Measurements from ENCODE around the gene TRMT1L. TPM values are rescaled to one million over a fixed set of nuclear protein-coding genes. Genes with fewer than 3 reads are reported as not detected.

Gene TRMT1L
- total RNA-seq, 4 donors from 2014 or later, result 10.2 to 24.1 (median 20.9) TPM

GRCh38 chr1:185166106-185166505 is 9.4 kb upstream of the TRMT1L start:
- H3K4me1 ChIP-seq, result no peaks in the 10 kb centered on the region
- no peak for TF ChIP-seq POLR2A (IDR thresholded peaks at IDR 0.05)
- no peak for TF ChIP-seq CTCF (IDR thresholded peaks at IDR 0.05)
- intact Hi-C loops (cut with DNase I; ENCODE audit: low total_unique reads), result no loop called here
- no peak overlapping the region for H3K27ac ChIP-seq
- DNase-seq, result no peak
- H3K36me3 ChIP-seq, result no peaks in the 10 kb centered on the region
- no peaks in the 10 kb centered on the region for H3K27me3 ChIP-seq
- H3K9me3 ChIP-seq, result no peaks in the 10 kb centered on the region
- H3K4me3 ChIP-seq, result no peak overlapping the region

DNA sequence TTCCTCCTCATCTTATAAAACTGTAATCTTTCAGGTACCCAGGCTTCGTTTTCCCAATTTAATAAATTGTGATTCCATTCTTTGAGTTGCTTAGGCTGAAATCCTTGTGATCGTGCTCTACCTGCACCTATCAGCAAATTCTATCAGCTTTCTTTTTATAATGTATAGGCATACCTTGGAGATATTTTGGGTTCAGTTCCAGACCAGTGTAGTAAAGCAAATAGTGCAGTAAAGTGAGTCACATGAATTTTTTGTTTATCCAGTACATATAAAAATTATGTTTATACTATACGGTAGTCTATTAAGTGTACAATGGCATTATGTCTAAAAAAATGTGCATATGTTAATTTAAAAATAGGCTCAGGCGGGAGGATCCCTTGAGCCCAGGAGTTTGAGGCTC is 5.7 kb upstream of the TRMT1L start:
- no peaks in the 10 kb centered on the region for H3K27me3 ChIP-seq
- H3K36me3 ChIP-seq, result no peaks in the 10 kb centered on the region
- TF ChIP-seq CTCF (IDR thresholded peaks at IDR 0.05), result no peak
- no peak for TF ChIP-seq POLR2A (IDR thresholded peaks at IDR 0.05)
- no peak for DNase-seq
- H3K4me1 ChIP-seq, result no peaks in the 10 kb centered on the region
- no peaks in the 10 kb centered on the region for H3K9me3 ChIP-seq
- no peak overlapping the region for H3K4me3 ChIP-seq
- intact Hi-C loops (cut with DNase I; ENCODE audit: low total_unique reads), result no loop called here
- no peak overlapping the region for H3K27ac ChIP-seq

DNA sequence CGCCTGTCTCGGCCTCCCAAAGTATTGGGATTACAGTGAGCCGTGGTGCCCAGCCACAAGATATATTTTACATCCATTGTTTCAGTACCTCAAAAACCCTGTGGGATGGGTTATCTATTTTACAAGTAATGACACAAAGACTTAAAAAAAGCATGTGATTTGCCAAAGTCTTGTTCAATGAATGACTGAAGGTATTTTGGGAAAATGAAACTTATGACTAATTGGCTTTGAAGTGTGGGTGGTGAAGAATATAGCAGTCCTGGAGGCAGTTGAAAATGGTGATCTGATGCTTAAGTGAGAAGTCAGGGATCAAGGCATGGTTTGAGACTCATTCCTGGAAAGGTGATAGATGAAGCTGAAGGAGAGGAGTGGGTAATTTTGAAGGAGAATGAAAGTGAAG is 3.2 kb upstream of the TRMT1L start:
- H3K9me3 ChIP-seq, result no peaks in the 10 kb centered on the region
- H3K4me1 ChIP-seq, result peaks cover 0 to 6% of the 10 kb centered on the region in 2 donors
- no peak for DNase-seq
- no peak overlapping the region for H3K4me3 ChIP-seq
- H3K27ac ChIP-seq, result no peak overlapping the region
- no peaks in the 10 kb centered on the region for H3K36me3 ChIP-seq
- TF ChIP-seq POLR2A (IDR thresholded peaks at IDR 0.05) (no peak), CTCF (IDR thresholded peaks at IDR 0.05) (no peak)
- no peaks in the 10 kb centered on the region for H3K27me3 ChIP-seq
- intact Hi-C loops (cut with DNase I; ENCODE audit: low total_unique reads), result no loop called here

DNA sequence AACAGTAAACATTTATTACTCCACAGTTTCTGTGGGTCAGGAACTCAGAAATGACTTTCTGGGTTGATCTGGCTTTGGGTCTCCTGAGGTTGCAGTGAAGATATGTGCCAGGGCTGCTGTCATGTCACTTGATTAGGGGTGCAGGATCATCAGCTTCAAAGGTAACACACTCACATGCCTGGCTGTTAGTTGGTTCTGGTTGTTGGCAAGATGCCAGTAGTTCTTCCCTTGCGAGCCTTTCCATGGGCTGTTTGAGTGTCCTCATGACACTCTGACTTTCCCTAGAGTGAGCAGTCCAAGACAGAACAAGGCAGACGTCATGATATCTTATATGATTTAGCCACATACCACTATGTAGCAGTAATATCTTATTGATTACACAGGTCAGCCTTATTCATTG is 2.0 kb upstream of the TRMT1L start:
- intact Hi-C loops (cut with DNase I; ENCODE audit: low total_unique reads), result no loop called here
- Histone ChIP-seq H3K4me1 (peaks cover 0 to 7% of the 10 kb centered on the region in 2 donors), H3K36me3 (no peaks in the 10 kb centered on the region), H3K9me3 (no peaks in the 10 kb centered on the region), H3K27me3 (no peaks in the 10 kb centered on the region), H3K4me3 (no peak overlapping the region), H3K27ac (no peak overlapping the region)
- peak in 1 of 2 donors; percentile 25 for DNase-seq
- no peak for TF ChIP-seq POLR2A (IDR thresholded peaks at IDR 0.05)
- no peak for TF ChIP-seq CTCF (IDR thresholded peaks at IDR 0.05)

- Histone ChIP-seq H3K4me1 (peaks cover 0 to 7% of the 10 kb centered on the region in 2 donors), H3K36me3 (no peaks in the 10 kb centered on the region), H3K9me3 (no peaks in the 10 kb centered on the region), H3K4me3 (peak overlapping the region; percentile 97 to 99), H3K27ac (peak overlapping the region; percentile 99), H3K27me3 (no peaks in the 10 kb centered on the region)
- TF ChIP-seq CTCF (IDR thresholded peaks at IDR 0.05) (no peak), POLR2A (IDR thresholded peaks at IDR 0.05) (peak in 1 of 2 donors; percentile 5)
- no peak for DNase-seq
- intact Hi-C loops (cut with DNase I; ENCODE audit: low total_unique reads), result no loop called here
These were observed 1.1 kb upstream of the TRMT1L start for GRCh38 chr1:185157599-185158412.

Data from uterus (tissue), 4 donors.